Gastroesophageal sphincter (tissue), 4 donors: ENCODE data around the gene UNC13D. TPM values are rescaled to one million over a fixed set of nuclear protein-coding genes. Genes with fewer than 3 reads are reported as not detected.
"Not testable (repeated sequence)": the region's sequence is repeated elsewhere in the genome, so short reads cannot be mapped to it uniquely, and the experiment has no call there.

Experiments used
- ATAC-seq: fragments of 150-250 bp; one replicate; pipeline ENCODE4 v1.9.1; 2016; ENCODE audit warnings: mild to moderate bottlenecking, moderate library complexity
- H3K27ac ChIP-seq, 4 donors: fragments of 200-600 bp; sonication (generic) in 3 of 4; 1 replicate in 3 of 4; 2 replicates in 1 of 4; pipeline ENCODE4 v1.5.1; 2016 to 2019
- H3K27me3 ChIP-seq: fragments of 200-600 bp; sonication (generic); one replicate; pipeline ENCODE4 v1.5.1; 2019
- H3K36me3 ChIP-seq, 2 donors: fragments of 200-600 bp; sonication (generic); one replicate each; pipeline ENCODE4 v1.5.1; 2019; ENCODE audit warnings: control low read depth in 1 of 2
- H3K4me1 ChIP-seq, 3 donors: fragments of 200-600 bp; sonication (generic); 1 replicate in 2 of 3; 2 replicates in 1 of 3; pipeline ENCODE4 v1.5.1; 2016 to 2019; ENCODE audit warnings: control low read depth in 2 of 3
- H3K4me3 ChIP-seq, 2 donors: fragments of 200-600 bp; sonication (generic); one replicate each; pipeline ENCODE4 v1.5.1; 2019; ENCODE audit warnings: mild to moderate bottlenecking in 1 of 2, moderate library complexity in 1 of 2
- H3K9me3 ChIP-seq, 3 donors: fragments of 200-600 bp; sonication (generic); one replicate each; pipeline ENCODE4 v1.5.1; 2017 to 2019; ENCODE audit warnings: control low read depth in 2 of 3
- CTCF ChIP-seq, 4 experiments: fragments of 200-600 bp in 2 of 4; fragments of 450-650 bp in 2 of 4; sonication (generic) in 1 of 4; IDR thresholded peaks; one replicate each; pipeline ENCODE4 v1.5.1; 2017 to 2019; ENCODE audit warnings: antibody characterized with exemption in 4 of 4, mild to moderate bottlenecking in 2 of 4, moderate library complexity in 2 of 4
- EP300 ChIP-seq: sonication (generic); formaldehyde crosslinking; IDR thresholded peaks from one replicate; pipeline ENCODE4 v1.6.1; 2017; ENCODE audit warnings: antibody characterized with exemption, mild to moderate bottlenecking
- POLR2A ChIP-seq, 2 donors: fragments of 450-650 bp; IDR thresholded peaks; one replicate each; pipeline ENCODE4 v1.6.1; 2017; ENCODE audit warnings: antibody characterized with exemption in 2 of 2, mild to moderate bottlenecking in 2 of 2, moderate library complexity in 1 of 2
- POLR2AphosphoS5 ChIP-seq: sonication (generic); formaldehyde crosslinking; IDR thresholded peaks from one replicate; pipeline ENCODE4 v1.6.1; 2017; ENCODE audit warnings: antibody characterized with exemption
- WGBS, 2 donors: methylation state at CpG; one replicate each; pipeline ENCODE4 v1.1.5; 2018; ENCODE audit warnings: low coverage in 1 of 2; 5-methylcytosine and 5-hydroxymethylcytosine counted together
- total RNA-seq, 4 donors: library from RNA; depleted of rRNA; stranded (reverse); fragments of >200 nt; gene quantifications; one replicate each; pipeline ENCODE4 v1.1.0, GENCODE V29; 2016

The UNC13D gene
- total RNA-seq, 4 donors from 2014 or later, result 2.6 to 10.8 (median 5.6) TPM

GRCh38 chr17:75856062-75856756 is 12.0 kb upstream of the UNC13D start:
- Histone ChIP-seq H3K27me3 (no peaks in the 10 kb centered on the region), H3K27ac (peak overlapping the region; percentile 96 to 100 (median 98)), H3K4me1 (peaks cover 0 to 43% (median 15%) of the 10 kb centered on the region in 3 donors), H3K36me3 (peaks cover 0 to 22% of the 10 kb centered on the region in 2 donors), H3K9me3 (no peaks in the 10 kb centered on the region), H3K4me3 (peak overlapping the region; percentile 57 to 94)
- ATAC-seq, result peak; percentile 47
- 6% methylated on average over 7 of the region's 24 CpGs; no CpG with 5 or more reads in 1 of the 2 donors for WGBS, 2 donors
- TF ChIP-seq CTCF (IDR thresholded peaks at IDR 0.05) (peak in 1 of 4 experiments; percentile 20), POLR2A (IDR thresholded peaks at IDR 0.05) (no peak)

GRCh38 chr17:75855310-75856061 is 11.3 kb upstream of the UNC13D start, which contains the start of gene WBP2:
Gene WBP2, minus strand, starts transcription at chr17:75855335. Its CDS starts 38 bp downstream, at chr17:75855297.
- H3K4me1 ChIP-seq, result peaks cover 0 to 49% (median 13%) of the 10 kb centered on the region in 3 donors
- peak within 1 kb of the TSS; percentile 97 to 100 (median 100) for H3K27ac ChIP-seq
- TF ChIP-seq CTCF (IDR thresholded peaks at IDR 0.05) (peak in 3 of 4 experiments; percentile 53 to 81 (median 57)), EP300 (no peak), POLR2AphosphoS5 (peak; percentile 98), POLR2A (IDR thresholded peaks at IDR 0.05) (peak; percentile 96 to 97)
- peaks cover 0 to 29% of the 10 kb centered on the region in 2 donors for H3K36me3 ChIP-seq
- peak; percentile 95 for ATAC-seq
- 0% methylated on average over 5 to 7 of the region's 58 CpGs for WGBS, 2 donors
- no peaks in the 10 kb centered on the region for H3K27me3 ChIP-seq
- H3K4me3 ChIP-seq, result peak within 1 kb of the TSS; percentile 94 to 95
- H3K9me3 ChIP-seq, result no peaks in the 10 kb centered on the region

GRCh38 chr17:75854881-75855309 is 10.7 kb upstream of the UNC13D start:
- H3K36me3 ChIP-seq, result peaks cover 0 to 35% of the 10 kb centered on the region in 2 donors
- peak overlapping the region; percentile 94 to 95 for H3K4me3 ChIP-seq
- TF ChIP-seq POLR2A (IDR thresholded peaks at IDR 0.05) (no peak), EP300 (no peak), POLR2AphosphoS5 (no peak), CTCF (IDR thresholded peaks at IDR 0.05) (no peak)
- H3K4me1 ChIP-seq, result peaks cover 0 to 55% (median 13%) of the 10 kb centered on the region in 3 donors
- no peaks in the 10 kb centered on the region for H3K9me3 ChIP-seq
- H3K27ac ChIP-seq, result peak overlapping the region; percentile 97 to 100 (median 100)
- WGBS, 2 donors, result 0% methylated on average over 2 to 5 of the region's 19 CpGs
- no peak for ATAC-seq
- no peaks in the 10 kb centered on the region for H3K27me3 ChIP-seq

- H3K27me3 ChIP-seq, result no peaks in the 10 kb centered on the region
- peaks cover 0 to 42% of the 10 kb centered on the region in 2 donors for H3K36me3 ChIP-seq
- H3K4me3 ChIP-seq, result peak overlapping the region; percentile 94 to 95
- 0 to 8% methylated on average over 2 to 5 of the region's 7 CpGs for WGBS, 2 donors
- peaks cover 0 to 62% (median 13%) of the 10 kb centered on the region in 3 donors for H3K4me1 ChIP-seq
- H3K9me3 ChIP-seq, result no peaks in the 10 kb centered on the region
- peak; percentile 22 for ATAC-seq
- TF ChIP-seq EP300, result no peak
- TF ChIP-seq POLR2AphosphoS5, result peak; percentile 75
- peak in 1 of 2 donors; percentile 37 for TF ChIP-seq POLR2A (IDR thresholded peaks at IDR 0.05)
- peak overlapping the region; percentile 97 to 100 (median 100) for H3K27ac ChIP-seq
Measured at GRCh38 chr17:75854101-75854748, 10.0 kb upstream of the UNC13D start.

- WGBS, 2 donors, result 52 to 55% methylated on average over 7 of the region's 7 CpGs
- Histone ChIP-seq H3K4me1 (peaks cover 0 to 70% (median 13%) of the 10 kb centered on the region in 3 donors), H3K9me3 (no peaks in the 10 kb centered on the region), H3K27me3 (no peaks in the 10 kb centered on the region), H3K4me3 (peak overlapping the region in 1 of 2 donors; percentile 94), H3K36me3 (peaks cover 0 to 50% of the 10 kb centered on the region in 2 donors), H3K27ac (peak overlapping the region in 3 of 4 donors; percentile 97 to 100 (median 100))
- no peak for ATAC-seq
- TF ChIP-seq POLR2AphosphoS5 (peak; percentile 5), CTCF (IDR thresholded peaks at IDR 0.05) (no peak)
Measured at GRCh38 chr17:75853433-75853832, 9.2 kb upstream of the UNC13D start.

GRCh38 chr17:75851693-75851991 is 7.4 kb upstream of the UNC13D start:
- peaks cover 0 to 85% (median 20%) of the 10 kb centered on the region in 3 donors for H3K4me1 ChIP-seq
- not testable (repeated sequence) for H3K4me3 ChIP-seq, H3K9me3 ChIP-seq, H3K27me3 ChIP-seq, ATAC-seq
- H3K27ac ChIP-seq, result peak overlapping the region in 2 of 4 donors; percentile 34 to 45
- peaks cover 0 to 68% of the 10 kb centered on the region in 2 donors for H3K36me3 ChIP-seq
- WGBS, 2 donors, result 94% methylated on average over 6 of the region's 15 CpGs; no CpG with 5 or more reads in 1 of the 2 donors
